AG09319 (cell line): Measurements from ENCODE around the gene ZDHHC18.

ENCODE experiments used
- DNase-seq: peaks from one replicate; pipeline ENCODE4 v3.0.0-alpha.2; 2010; ENCODE audit warnings: low read depth; ENCODE audit errors: extremely low read depth
- CTCF ChIP-seq: IDR thresholded peaks from 2 replicates; pipeline ENCODE4 v1.5.1; 2011; ENCODE audit warnings: low read depth, mild to moderate bottlenecking, inconsistent platforms, low read length, moderate library complexity

The ZDHHC18 gene

DNA sequence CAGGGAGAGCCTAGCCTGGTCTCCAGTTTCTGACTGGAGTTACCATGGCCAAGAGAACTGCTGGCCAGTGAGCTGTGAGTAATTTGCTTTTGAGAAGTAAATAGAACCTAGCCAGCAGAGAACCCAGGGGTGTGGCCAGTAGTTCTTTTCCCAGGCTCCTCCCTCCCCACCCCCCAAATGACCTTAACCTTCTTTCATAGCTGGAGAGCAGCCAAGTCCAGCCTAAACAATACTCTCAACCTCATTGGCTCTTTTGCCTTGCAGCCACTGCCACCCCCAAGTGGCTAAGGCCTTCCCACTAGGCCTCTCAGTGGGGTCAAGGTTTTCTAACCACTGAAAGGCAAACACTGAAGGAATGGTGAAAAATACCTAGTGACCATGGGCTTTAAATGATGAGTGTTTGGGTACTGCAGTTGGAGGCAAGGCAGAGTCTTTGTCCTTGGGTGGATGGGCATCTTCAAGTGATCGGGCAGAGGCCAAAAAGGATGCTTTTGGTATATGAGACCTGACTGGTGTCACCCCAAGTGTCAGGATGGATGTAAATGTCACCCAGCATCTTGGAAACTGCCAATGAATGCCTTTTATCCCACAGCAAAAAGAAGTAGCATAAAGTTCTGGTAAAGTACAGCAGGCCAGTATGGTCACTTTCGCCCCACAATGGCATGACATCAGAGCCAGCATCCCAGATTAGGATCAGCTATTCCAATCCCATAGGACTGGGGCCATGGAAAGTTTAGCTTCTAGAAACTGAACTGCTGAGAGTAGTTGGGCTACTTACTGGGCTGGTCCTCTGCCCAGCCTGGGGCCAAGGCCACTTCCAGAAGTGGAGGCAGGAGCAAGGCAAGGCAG lies 42.2 kb upstream of the ZDHHC18 start:
- no peak for DNase-seq
- TF ChIP-seq CTCF = no peak

DNA sequence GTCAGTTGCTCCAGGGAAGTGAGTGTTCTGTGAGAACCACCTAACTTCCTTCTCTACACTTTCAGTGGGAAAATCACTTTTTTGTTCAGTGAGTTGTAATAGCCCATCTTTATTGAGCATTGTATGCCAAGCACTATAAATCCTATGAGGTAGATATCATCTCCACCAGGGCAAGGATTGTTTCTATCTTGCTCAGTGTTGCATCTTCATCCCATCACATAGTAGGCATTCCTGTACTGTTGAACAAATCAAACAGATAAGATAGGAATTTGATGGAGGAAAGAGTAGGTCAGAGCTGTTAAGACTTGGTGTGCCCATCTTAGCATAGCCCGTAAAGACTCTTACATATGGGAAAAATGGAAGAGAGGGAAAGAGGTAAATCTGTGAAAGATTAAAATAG lies 41.6 kb upstream of the ZDHHC18 start:
- DNase-seq = no peak
- TF ChIP-seq CTCF = no peak

GRCh38 chr1:26785611-26786436 lies 40.7 kb upstream of the ZDHHC18 start:
- no peak for TF ChIP-seq CTCF
- DNase-seq = no peak

- TF ChIP-seq CTCF = no peak
- DNase-seq = peak; percentile 68
These were observed 39.8 kb upstream of the ZDHHC18 start for GRCh38 chr1:26786437-26787380.

- DNase-seq = no peak
- TF ChIP-seq CTCF = no peak
These were observed 39.1 kb upstream of the ZDHHC18 start for GRCh38 chr1:26787381-26787705.

- DNase-seq = peak; percentile 61
- TF ChIP-seq CTCF = no peak
These were observed 38.6 kb upstream of the ZDHHC18 start, which contains the start of gene PIGV for GRCh38 chr1:26787706-26788514. PIGV (plus strand) TSS chr1:26787950; CDS start chr1:26790816, 2,866 bp downstream.
